H1 (cell line): Measurements from ENCODE around the gene RCBTB2. TPM values are rescaled to one million over a fixed set of nuclear protein-coding genes. Genes with fewer than 3 reads are reported as not detected.

Experiments used
- CTCF ChIA-PET: fragments of 300-600 bp; sonication (Branson Sonifier 250); formaldehyde crosslinking; loops from one replicate; lab custom pipeline; 2021; ENCODE audit not compliant: partially characterized antibody; lab: Charles Lee
- POLR2A ChIA-PET: fragments of 300-600 bp; sonication (Branson Sonifier 250); formaldehyde crosslinking; loops from one replicate; lab custom pipeline; 2021; ENCODE audit warnings: inconsistent platforms; ENCODE audit not compliant: partially characterized antibody; lab: Charles Lee
- DNase-seq, 2 experiments: peaks; one replicate each; pipeline versions ENCODE4 v3.0.0 to v3.0.0-alpha.2; 2010 to 2022; ENCODE audit warnings: low spot score in 2 of 2, low read depth in 1 of 2, mixed read lengths in 1 of 2
- FAIRE-seq: peaks from 2 replicates; lab custom pipeline; 2011; peaks lifted over from hg19 to GRCh38; lab: Jason Lieb, UNC
- H2AFZ ChIP-seq: 2 replicates; pipeline ENCODE4 v1.8.1; 2012; ENCODE audit warnings: low read length, inconsistent platforms
- H2AK5ac ChIP-seq: 2 replicates; pipeline ENCODE4 v1.6.1; 2013; ENCODE audit warnings: low read depth, low read length
- H2BK120ac ChIP-seq: replicated peaks from 2 replicates; pipeline ENCODE3; 2013; ENCODE audit warnings: low read depth, low read length, inconsistent platforms
- H2BK12ac ChIP-seq: 2 replicates; pipeline ENCODE4 v1.6.1; 2013; ENCODE audit warnings: low read depth, low read length
- H2BK15ac ChIP-seq: 2 replicates; pipeline ENCODE4 v1.6.1; 2013; ENCODE audit warnings: low read length
- H2BK20ac ChIP-seq: 2 replicates; pipeline ENCODE4 v1.6.1; 2013; ENCODE audit warnings: low read length
- H2BK5ac ChIP-seq: 2 replicates; pipeline ENCODE4 v1.6.1; 2013; ENCODE audit warnings: low read depth, low read length
- H3K14ac ChIP-seq: 2 replicates; pipeline ENCODE4 v1.6.1; 2013; ENCODE audit warnings: inconsistent platforms; ENCODE audit not compliant: insufficient read length
- H3K18ac ChIP-seq: 2 replicates; pipeline ENCODE4 v1.6.1; 2013; ENCODE audit warnings: low read length; ENCODE audit errors: extremely low read depth
- H3K23ac ChIP-seq: 2 replicates; pipeline ENCODE4 v1.6.1; 2013; ENCODE audit warnings: inconsistent platforms; ENCODE audit not compliant: insufficient read length
- H3K23me2 ChIP-seq: 2 replicates; pipeline ENCODE4 v1.6.1; 2013; ENCODE audit warnings: low read depth, low read length
- H3K27ac ChIP-seq: 2 replicates; pipeline ENCODE4 v1.6.1; 2011; ENCODE audit warnings: low read depth, low read length, inconsistent platforms
- H3K27me3 ChIP-seq, 4 experiments: replicated peaks in 1 of 4; 1 replicate in 1 of 4; 2 replicates in 3 of 4; pipeline versions ENCODE4 v1.6.1 to v1.8.1; 2011 to 2013; ENCODE audit warnings: low read length in 3 of 4, mild to moderate bottlenecking in 3 of 4, inconsistent platforms in 2 of 4, mixed read lengths in 2 of 4, moderate library complexity in 1 of 4; ENCODE audit not compliant: control insufficient read depth in 3 of 4, insufficient read depth in 3 of 4; ENCODE audit errors: extremely low read depth in 1 of 4
- H3K36me3 ChIP-seq, 4 experiments: 2 replicates each; pipeline versions ENCODE4 v1.6.1 to v1.8.1; 2011 to 2013; ENCODE audit warnings: mild to moderate bottlenecking in 4 of 4, low read length in 3 of 4, moderate library complexity in 2 of 4, control low read depth in 1 of 4, inconsistent platforms in 1 of 4; ENCODE audit not compliant: insufficient read depth in 4 of 4, control insufficient read depth in 2 of 4
- H3K4ac ChIP-seq: replicated peaks from 2 replicates; pipeline ENCODE3; 2013; ENCODE audit warnings: low read length, low read depth, mixed read lengths, inconsistent platforms; ENCODE audit not compliant: insufficient read length
- H3K4me1 ChIP-seq, 4 experiments: replicated peaks in 1 of 4; 1 replicate in 1 of 4; 2 replicates in 3 of 4; pipeline versions ENCODE4 v1.6.1 to v1.8.1; 2011 to 2013; ENCODE audit warnings: low read length in 3 of 4, inconsistent platforms in 2 of 4, mixed read lengths in 1 of 4; ENCODE audit not compliant: insufficient read depth in 4 of 4, control insufficient read depth in 3 of 4
- H3K4me2 ChIP-seq, 2 experiments: 2 replicates each; pipeline versions ENCODE4 v1.6.1 to v1.8.1; 2011 to 2013; ENCODE audit warnings: low read depth in 2 of 2, low read length in 2 of 2, control low read depth in 1 of 2, inconsistent platforms in 1 of 2, mild to moderate bottlenecking in 1 of 2; ENCODE audit not compliant: insufficient read depth in 1 of 2
- H3K4me3 ChIP-seq, 4 experiments: fragments of 200-600, 300-600 bp in 1 of 4; sonication (generic), shearing (Covaris generic), sonication (Bioruptor Twin) in 1 of 4; 2 replicates each; pipeline versions ENCODE4 v1.5.1 to v1.8.1; 2011 to 2016; ENCODE audit warnings: low read length in 4 of 4, low read depth in 3 of 4, control low read depth in 2 of 4, inconsistent platforms in 2 of 4, mild to moderate bottlenecking in 2 of 4, mixed read lengths in 1 of 4, moderate library complexity in 1 of 4; ENCODE audit not compliant: insufficient read depth in 2 of 4; ENCODE audit errors: extremely low read depth in 1 of 4
- H3K56ac ChIP-seq: replicated peaks from 2 replicates; pipeline ENCODE3; 2013; ENCODE audit warnings: low read depth, mild to moderate bottlenecking, mixed read lengths, low read length, inconsistent platforms; ENCODE audit not compliant: insufficient read length
- H3K79me1 ChIP-seq: 2 replicates; pipeline ENCODE4 v1.6.1; 2013; ENCODE audit warnings: low read depth, low read length, control low read depth
- H3K79me2 ChIP-seq, 2 experiments: 2 replicates each; pipeline versions ENCODE4 v1.6.1 to v1.8.1; 2012 to 2013; ENCODE audit warnings: low read length in 2 of 2, mild to moderate bottlenecking in 2 of 2, inconsistent platforms in 1 of 2; ENCODE audit not compliant: insufficient read depth in 2 of 2, control insufficient read depth in 1 of 2
- H3K9ac ChIP-seq, 4 experiments: replicated peaks in 1 of 4; 1 replicate in 1 of 4; 2 replicates in 3 of 4; pipeline versions ENCODE4 v1.6.1 to v1.8.1; 2011 to 2013; ENCODE audit warnings: low read depth in 3 of 4, low read length in 3 of 4, control low read depth in 2 of 4, mild to moderate bottlenecking in 2 of 4, moderate library complexity in 2 of 4, inconsistent platforms in 1 of 4; ENCODE audit errors: extremely low read depth in 1 of 4
- H3K9me3 ChIP-seq, 2 experiments: 2 replicates each; pipeline versions ENCODE4 v1.6.1 to v1.8.1; 2012 to 2013; ENCODE audit warnings: mild to moderate bottlenecking in 2 of 2, moderate library complexity in 2 of 2, control low read depth in 1 of 2, inconsistent platforms in 1 of 2, low read depth in 1 of 2, low read length in 1 of 2, mixed read lengths in 1 of 2; ENCODE audit not compliant: insufficient read depth in 2 of 2
- H4K20me1 ChIP-seq, 2 experiments: replicated peaks in 1 of 2; 2 replicates each; pipeline versions ENCODE3 to v1.8.1; 2011 to 2013; ENCODE audit warnings: inconsistent platforms in 2 of 2, low read length in 2 of 2, mild to moderate bottlenecking in 1 of 2; ENCODE audit not compliant: insufficient read depth in 2 of 2, control insufficient read depth in 1 of 2
- H4K5ac ChIP-seq: 2 replicates; pipeline ENCODE4 v1.6.1; 2013; ENCODE audit warnings: low read length, low read depth, mixed read lengths, inconsistent platforms; ENCODE audit not compliant: insufficient read length
- H4K8ac ChIP-seq: 2 replicates; pipeline ENCODE4 v1.8.0; 2013; ENCODE audit warnings: mild to moderate bottlenecking, moderate library complexity, low read length, inconsistent platforms; ENCODE audit not compliant: insufficient read depth; ENCODE audit errors: extremely low read depth
- H4K91ac ChIP-seq: replicated peaks from 2 replicates; pipeline ENCODE3; 2013; ENCODE audit warnings: low read length, mixed read lengths, inconsistent platforms; ENCODE audit not compliant: insufficient read length
- ASH2L ChIP-seq: fragments of 200-600, 300-600 bp; sonication (generic); IDR thresholded peaks from one replicate; pipeline ENCODE4 v1.7.1; 2017; ENCODE audit warnings: low read length
- EGR1 ChIP-seq: IDR thresholded peaks from 2 replicates; pipeline ENCODE4 v1.6.1; 2011; ENCODE audit warnings: low read depth, low read length, borderline replicate concordance
- PHF8 ChIP-seq: fragments of 200-600 bp; sonication (generic); conservative IDR thresholded peaks from 2 replicates; pipeline ENCODE4 v1.7.1; 2012; ENCODE audit warnings: low read depth, mild to moderate bottlenecking, inconsistent platforms, low read length, moderate library complexity
- SP4 ChIP-seq: IDR thresholded peaks from 2 replicates; pipeline ENCODE4 v1.6.1; 2012; ENCODE audit warnings: low read length, inconsistent platforms
- TAF1 ChIP-seq: IDR thresholded peaks from 2 replicates; pipeline ENCODE4 v1.6.1; 2011; ENCODE audit warnings: mild to moderate bottlenecking, low read depth, low read length
- WGBS, 2 experiments: shearing (Covaris generic) in 1 of 2; methylation state at CpG; one replicate each; pipeline versions ENCODE4 v1.1.6 to v1.1.7; 2013 to 2015; ENCODE audit warnings: low lambda C conversion rate in 2 of 2, mixed read lengths in 2 of 2, inconsistent platforms in 1 of 2, low coverage in 1 of 2, missing lambda C conversion rate in 1 of 2; ENCODE audit not compliant: insufficient replicate concordance in 2 of 2, insufficient coverage in 1 of 2, insufficient read length in 1 of 2; ENCODE audit errors: extremely low coverage in 1 of 2, missing lambda C conversion rate in 1 of 2; 5-methylcytosine and 5-hydroxymethylcytosine counted together
- polyA plus RNA-seq, 7 experiments: library from polyadenylated mRNA; depleted of rRNA in 3 of 7; stranded (reverse) in 5 of 7; unstranded in 2 of 7; fragments of >200 nt in 5 of 7; fragments of 200-250 nt in 2 of 7; gene quantifications; 1 replicate in 5 of 7; 2 replicates in 1 of 7; 4 replicates in 1 of 7; pipeline versions ENCODE4 v1.2.1 to v1.2.3, GENCODE V29; 2011 to 2013; ENCODE audit warnings: missing spikeins in 2 of 7, mixed read lengths in 2 of 7
- total RNA-seq: library from RNA; stranded (reverse); fragmentation: NEBNext Ultra II Directional; extraction: Animal tissue kit (Norgen Biotek cat#: 25700); gene quantifications from 2 replicates; pipeline ENCODE4 v1.2.1, GENCODE V29; 2021
- TF ChIP-seq, protein P1 (sequence below): IDR thresholded peaks from 2 replicates; pipeline ENCODE4 v1.6.1; 2011; ENCODE audit warnings: low read depth, mild to moderate bottlenecking, low read length; ENCODE audit not compliant: insufficient read depth

The RCBTB2 gene
- total and polyA plus RNA-seq, 2 of the 8 experiments (the other 6 are each of a cell fraction or from before 2014, with no cell fraction given), result 5.2 to 8.4 TPM

DNA sequence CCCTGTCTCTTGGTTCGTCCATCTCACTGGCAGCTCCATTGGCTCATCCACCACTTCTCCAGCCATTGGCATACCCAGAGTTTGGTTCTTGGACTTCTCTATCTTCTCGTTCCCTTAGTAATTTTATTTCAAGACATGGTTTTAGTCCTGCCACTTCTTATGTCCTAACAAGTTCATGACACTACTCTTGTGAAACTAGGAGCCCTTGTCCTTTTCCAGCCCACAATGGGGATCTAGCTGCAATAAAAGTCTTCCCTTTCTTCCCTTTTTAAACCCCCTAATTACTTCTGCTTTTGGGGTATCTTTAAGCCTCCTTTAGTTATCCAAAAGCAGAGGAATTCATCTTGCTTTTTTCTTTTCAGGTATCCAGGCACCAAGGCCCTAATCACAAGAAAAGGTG lies 2.9 kb upstream of the RCBTB2 start:
- Histone ChIP-seq H4K5ac (no peak overlapping the region), H3K14ac (no peak overlapping the region), H3K4me2 (no peak overlapping the region), H4K8ac (no peak overlapping the region), H2AFZ (no peak overlapping the region), H2BK20ac (no peak overlapping the region), H3K79me1 (no peaks in the 10 kb centered on the region), H3K27me3 (no peaks in the 10 kb centered on the region), H3K9ac (no peak overlapping the region), H3K23ac (no peak overlapping the region), H3K79me2 (peaks cover 0 to 14% of the 10 kb centered on the region in 2 experiments; a peak in 2 of 4 replicates), H2BK5ac (no peak overlapping the region), H2BK15ac (no peak overlapping the region)
- ChIA-PET POLR2A (no interaction called here), CTCF (interaction anchor here (0.7 to 0.9 kb wide), 2 partner anchors 44 to 137 kb away, joined by 3 to 5 read pairs; no protein-coding TSS in a partner anchor)
- no peak for FAIRE-seq
- TF ChIP-seq ASH2L (no peak), SP4 (no peak), EGR1 (no peak), TAF1 (no peak), PHF8 (no peak)
- TF ChIP-seq, protein P1, sequence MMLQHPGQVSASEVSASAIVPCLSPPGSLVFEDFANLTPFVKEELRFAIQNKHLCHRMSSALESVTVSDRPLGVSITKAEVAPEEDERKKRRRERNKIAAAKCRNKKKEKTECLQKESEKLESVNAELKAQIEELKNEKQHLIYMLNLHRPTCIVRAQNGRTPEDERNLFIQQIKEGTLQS, result no peak
- TF ChIP-seq, all 59 proteins: peak for 0
- no peaks in the 10 kb centered on the region for H4K20me1 ChIP-seq
- no peak overlapping the region for H3K4me3 ChIP-seq
- H3K36me3 ChIP-seq, result no peaks in the 10 kb centered on the region
- H2AK5ac ChIP-seq, result no peak overlapping the region
- no peak overlapping the region for H4K91ac ChIP-seq
- H3K4ac ChIP-seq, result no peak overlapping the region
- H3K27ac ChIP-seq, result no peak overlapping the region
- H3K56ac ChIP-seq, result no peak overlapping the region
- H2BK120ac ChIP-seq, result no peak overlapping the region
- peaks cover 2% of the 10 kb centered on the region for H3K23me2 ChIP-seq
- WGBS, 2 experiments, result 89% methylated on average over 2 of the region's 2 CpGs; no CpG with 5 or more reads in 1 of the 2 experiments
- peaks cover 0 to 6% (median 4%) of the 10 kb centered on the region in 4 experiments; a peak in 4 of 7 replicates for H3K4me1 ChIP-seq
- H3K18ac ChIP-seq, result no peak overlapping the region
- no peak for DNase-seq
- no peak overlapping the region for H2BK12ac ChIP-seq
- no peaks in the 10 kb centered on the region for H3K9me3 ChIP-seq
